GM15510 (cell line): ENCODE results near the gene EIF2S3B.

Source experiments
- POLR2A ChIP-seq: IDR thresholded peaks from 3 replicates; pipeline ENCODE4 v1.6.1; 2011; ENCODE audit warnings: borderline replicate concordance; ENCODE audit not compliant: insufficient read length; ENCODE audit errors: extremely low read depth

The EIF2S3B gene

DNA sequence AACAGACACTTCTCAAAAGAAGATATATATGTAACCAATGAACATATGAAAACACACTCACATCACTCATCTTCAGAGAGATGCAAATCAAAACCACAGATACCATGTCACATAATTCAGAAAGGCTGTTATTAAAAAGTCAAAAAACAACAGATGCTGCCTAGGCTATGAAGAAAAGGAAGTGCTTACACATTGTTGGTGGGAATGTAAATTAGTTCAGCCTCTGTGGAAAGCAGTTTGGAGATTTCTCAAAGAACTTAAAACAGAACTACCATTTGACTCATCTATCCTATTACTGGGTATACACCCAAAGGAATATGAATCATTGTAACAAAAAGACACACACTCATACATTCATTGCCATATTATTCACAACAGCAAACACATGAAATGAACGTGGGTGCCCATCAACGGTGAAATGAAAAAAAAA lies 35.1 kb downstream of the EIF2S3B start:
- TF ChIP-seq POLR2A, result no peak

DNA sequence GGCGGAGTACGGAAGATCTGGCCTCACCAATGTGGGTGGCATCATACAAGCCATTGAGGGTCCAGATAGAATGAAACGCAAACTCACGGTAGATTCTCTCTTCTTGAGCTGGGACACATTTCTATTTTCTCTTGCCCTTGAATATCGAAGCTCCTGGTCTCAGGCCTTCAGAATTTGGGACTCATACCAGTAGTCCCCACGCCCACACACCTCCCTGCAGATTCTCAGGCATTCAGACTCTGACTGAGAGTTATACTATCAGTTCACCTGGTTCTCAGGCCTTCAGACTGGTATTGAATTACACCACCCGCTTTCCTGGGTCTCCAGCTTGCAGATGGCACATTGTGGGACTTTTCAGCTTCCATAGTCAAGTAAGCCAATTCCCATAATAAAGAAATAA lies 37.8 kb downstream of the EIF2S3B start:
- TF ChIP-seq POLR2A, result no peak

DNA sequence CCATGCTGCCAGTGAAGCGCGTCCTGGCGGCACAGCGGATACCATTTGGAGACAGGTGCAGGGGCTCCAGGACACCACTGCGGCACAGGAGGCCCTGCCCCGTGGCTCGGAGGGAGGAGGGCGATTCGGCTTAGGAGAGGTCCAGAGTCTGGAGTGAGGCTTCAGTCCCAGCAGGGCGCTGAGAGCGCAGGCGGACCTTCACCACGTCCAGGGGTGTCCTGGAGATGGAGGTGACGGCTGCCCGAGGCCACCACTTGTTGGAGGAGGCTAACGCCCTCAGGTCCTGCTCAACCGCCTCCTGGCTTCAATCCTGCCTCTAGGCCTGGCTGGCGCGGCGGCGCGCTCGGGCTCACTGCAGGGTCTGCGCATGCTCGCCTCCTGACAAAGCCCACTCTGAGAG lies 45.7 kb downstream of the EIF2S3B start:
- no peak for TF ChIP-seq POLR2A

DNA sequence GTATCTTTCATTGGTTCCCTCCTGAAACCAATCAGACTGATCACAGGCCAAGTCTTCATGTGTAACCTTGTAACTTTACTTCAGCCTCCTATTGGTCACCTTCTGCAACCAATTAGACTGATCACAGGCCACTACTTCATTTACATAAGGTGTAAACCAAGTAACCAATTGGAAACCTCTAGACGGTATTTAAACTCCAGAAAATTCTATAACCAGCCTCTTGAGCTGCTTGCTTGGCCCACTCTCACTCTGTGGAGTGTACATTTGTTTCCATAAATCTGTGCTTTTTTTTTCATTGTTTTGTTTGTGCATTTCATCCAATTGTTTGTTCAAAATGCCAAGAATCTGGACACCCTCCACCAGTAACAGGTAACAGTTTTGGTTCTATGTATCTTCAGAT lies 47.5 kb downstream of the EIF2S3B start:
- no peak for TF ChIP-seq POLR2A

DNA sequence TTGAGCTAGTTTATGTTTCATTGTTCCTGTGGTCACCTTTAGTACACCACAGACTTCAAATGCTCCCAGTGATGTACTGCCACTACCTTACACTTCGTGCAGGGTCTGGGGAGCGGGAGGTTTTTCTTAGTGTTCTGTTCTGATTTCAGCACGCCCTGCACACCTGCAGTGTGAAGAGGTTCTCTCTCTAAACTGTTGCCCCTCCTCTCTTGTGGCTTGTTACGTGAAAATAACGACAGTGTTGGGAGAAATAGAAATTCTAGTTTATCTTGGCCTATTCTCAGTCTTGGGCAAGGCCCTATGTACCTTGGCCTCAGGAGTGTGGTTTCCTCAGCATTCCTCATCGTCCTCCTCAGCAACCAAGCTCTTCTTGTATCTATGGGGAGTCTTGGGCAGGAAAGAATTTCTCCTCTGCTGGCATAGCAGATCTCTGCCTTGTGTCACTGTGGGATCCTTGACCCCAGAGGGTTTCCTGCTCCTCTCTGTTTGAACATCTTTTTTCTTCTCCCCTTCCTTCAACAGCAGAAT lies 48.6 kb downstream of the EIF2S3B start:
- TF ChIP-seq POLR2A, result no peak

DNA sequence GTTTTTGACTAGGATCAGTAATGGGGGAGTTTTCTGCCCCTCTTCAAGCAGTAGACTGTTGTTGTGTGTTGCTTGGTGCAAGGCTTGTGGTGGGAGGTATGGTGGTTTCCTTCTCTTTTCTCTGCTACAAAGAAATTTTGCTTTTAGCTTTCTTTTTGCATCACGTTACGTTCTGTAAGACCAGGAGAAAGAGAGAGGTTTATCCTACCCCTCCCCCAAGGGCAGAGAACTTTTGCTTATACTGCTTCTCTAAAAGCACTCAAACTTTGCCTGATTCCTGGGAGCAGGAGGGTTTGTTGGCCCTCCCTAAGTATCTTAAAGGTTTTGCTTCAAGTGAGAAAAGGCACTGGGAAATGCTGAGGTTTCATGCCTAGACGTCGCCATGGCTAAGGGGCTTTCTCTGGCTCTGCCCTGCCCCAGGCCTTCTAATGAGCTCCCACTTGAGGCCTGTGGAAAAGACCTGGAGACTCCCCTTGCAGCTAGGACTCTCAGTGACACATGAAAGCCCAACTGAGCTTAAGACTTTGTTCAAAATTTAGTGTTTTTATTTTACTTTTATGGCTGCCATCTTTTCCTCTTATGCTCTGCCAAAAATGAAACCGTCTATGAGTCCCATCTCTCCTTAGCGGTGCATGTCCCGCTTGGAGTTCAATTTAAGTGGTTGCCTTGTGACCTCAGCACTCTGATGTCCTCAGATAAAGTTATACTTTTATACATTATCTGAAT lies 49.2 kb downstream of the EIF2S3B start:
- no peak for TF ChIP-seq POLR2A

DNA sequence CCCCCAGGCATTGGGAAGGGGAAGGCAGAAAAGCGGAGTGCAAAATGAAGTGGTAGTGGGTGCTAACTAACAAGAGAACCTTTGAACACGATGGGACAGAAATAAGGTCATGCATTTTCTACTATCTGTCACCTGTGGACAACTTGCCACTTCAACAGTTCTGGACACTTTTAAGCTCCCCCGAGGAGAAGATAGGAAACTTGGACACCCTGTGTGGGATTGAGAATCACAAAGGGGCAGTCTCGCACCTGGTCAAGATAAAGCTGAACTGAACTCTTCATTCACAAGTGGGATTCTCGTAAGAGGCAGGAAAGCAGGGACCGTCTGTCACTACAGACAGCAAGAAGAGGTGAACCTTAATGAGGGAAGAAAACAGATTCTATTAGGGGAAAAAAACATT lies 51.6 kb downstream of the EIF2S3B start:
- TF ChIP-seq POLR2A, result no peak

DNA sequence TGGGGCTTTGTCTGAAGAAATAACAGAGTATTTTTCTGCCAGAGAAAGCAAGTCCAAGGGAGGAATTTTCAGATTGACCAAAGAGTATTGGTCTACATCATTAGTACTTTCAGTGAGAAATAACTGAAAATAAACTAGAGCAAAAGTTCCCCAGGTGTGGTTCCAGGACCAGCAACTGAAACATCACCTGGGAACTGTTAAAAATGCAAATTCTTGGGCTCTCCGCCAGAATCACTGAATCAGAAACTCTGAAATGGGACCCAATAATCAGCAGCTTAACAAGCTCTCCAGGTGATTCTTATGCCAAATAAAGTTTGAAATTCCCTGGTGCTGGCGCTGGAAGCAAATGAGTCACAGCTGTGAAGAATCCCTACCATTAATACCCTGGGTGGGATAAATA lies 52.1 kb downstream of the EIF2S3B start:
- no peak for TF ChIP-seq POLR2A
